Stimulated activated CD8-positive, alpha-beta memory T cell treated with anti-CD3 and anti-CD28 coated beads, Interleukin-4, amount 100 ng/mL, for 4 hours (primary cell): Measurements from ENCODE around the gene CDCA3.
A peak's percentile ranks its signal among the peaks of the same experiment; 100 is the strongest.
"Not testable (repeated sequence)": the region's sequence is repeated elsewhere in the genome, so short reads cannot be mapped to it uniquely, and the experiment has no call there.

Experiments
- DNase-seq, 2 donors: peaks; one replicate each; pipeline ENCODE4 v3.0.0-alpha.2; 2020; ENCODE audit warnings: low read depth in 2 of 2, low spot score in 1 of 2

Gene CDCA3

GRCh38 chr12:6872073-6873048 lies 21.3 kb upstream of the CDCA3 start:
- DNase-seq, result peak; percentile 59 to 64

GRCh38 chr12:6871052-6871957 lies 20.2 kb upstream of the CDCA3 start:
- no peak for DNase-seq

- not testable (repeated sequence) for DNase-seq
Measured at GRCh38 chr12:6870304-6870703, 19.2 kb upstream of the CDCA3 start.

- peak; percentile 69 to 80 for DNase-seq
Measured at GRCh38 chr12:6869049-6870021, 18.2 kb upstream of the CDCA3 start.

GRCh38 chr12:6868211-6869048 lies 17.3 kb upstream of the CDCA3 start:
- no peak for DNase-seq

- DNase-seq, result peak in 1 of 2 donors; percentile 59
Measured at GRCh38 chr12:6867413-6868210, 16.5 kb upstream of the CDCA3 start, which contains the start of gene TPI1. Gene TPI1, plus strand, starts transcription at chr12:6867531. Its CDS starts 36 bp downstream, at chr12:6867567.

GRCh38 chr12:6866920-6867412 lies 15.9 kb upstream of the CDCA3 start:
- no peak for DNase-seq

GRCh38 chr12:6866163-6866919 lies 15.3 kb upstream of the CDCA3 start:
- DNase-seq, result no peak

- not testable (repeated sequence) for DNase-seq
Measured at GRCh38 chr12:6865307-6865706, 14.2 kb upstream of the CDCA3 start.

- no peak for DNase-seq
Measured at GRCh38 chr12:6863586-6864321, 12.7 kb upstream of the CDCA3 start.

- DNase-seq, result no peak
Measured at GRCh38 chr12:6863033-6863432, 11.9 kb upstream of the CDCA3 start.

- no peak for DNase-seq
Measured at GRCh38 chr12:6861391-6861790, 10.3 kb upstream of the CDCA3 start.

GRCh38 chr12:6860942-6861341 lies 9.9 kb upstream of the CDCA3 start:
- no peak for DNase-seq

- DNase-seq, result no peak
Measured at GRCh38 chr12:6860116-6860515, 9.0 kb upstream of the CDCA3 start.

GRCh38 chr12:6858799-6859198 lies 7.7 kb upstream of the CDCA3 start:
- no peak for DNase-seq

- no peak for DNase-seq
Measured at GRCh38 chr12:6855322-6855721, 4.2 kb upstream of the CDCA3 start.

GRCh38 chr12:6854036-6854435 lies 3.0 kb upstream of the CDCA3 start:
- DNase-seq, result no peak
